ENCODE data around the gene PDSS1.

DNA sequence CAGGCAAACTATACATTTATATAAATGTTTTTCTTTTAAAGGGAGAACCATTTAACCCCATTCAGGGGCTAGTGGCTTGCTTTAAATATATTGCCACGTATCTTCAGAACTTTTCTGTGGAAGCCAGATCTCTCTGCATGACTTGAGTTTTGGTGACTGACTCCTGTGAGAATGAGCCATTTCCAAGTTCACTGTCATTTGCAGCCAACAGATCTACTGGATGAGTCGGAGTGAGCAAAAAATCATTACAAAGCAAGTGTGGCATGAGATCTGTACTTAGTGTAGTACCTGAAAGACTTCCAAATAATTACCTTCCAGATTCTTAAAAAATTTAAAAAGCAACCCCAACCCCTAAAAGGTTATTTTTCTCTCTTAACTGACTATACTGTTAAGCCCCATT, 45.6 kb downstream of the PDSS1 start:
- TF ChIP-seq EZH2 (IDR thresholded peaks at IDR 0.05; ENCODE audit: borderline replicate concordance, low read depth, low read length) (no peak), SIN3B (IDR thresholded peaks at IDR 0.05; ENCODE audit: low read depth) (no peak), ESRRA (IDR thresholded peaks at IDR 0.05; ENCODE audit: borderline replicate concordance, low read depth) (no peak), CC2D1A (IDR thresholded peaks at IDR 0.05) (no peak), HMGN3 (IDR thresholded peaks at IDR 0.05; ENCODE audit: borderline replicate concordance, extremely low read depth, insufficient read length, low read depth, low read length) (no peak), NR3C1 (CRISPR knock-in tag; IDR thresholded peaks at IDR 0.05) (no peak), ZNF561 (CRISPR knock-in tag; conservative IDR thresholded peaks at IDR 0.05) (no peak), RNF2 (IDR thresholded peaks at IDR 0.05) (no peak)
- TF ChIP-seq, protein P1, sequence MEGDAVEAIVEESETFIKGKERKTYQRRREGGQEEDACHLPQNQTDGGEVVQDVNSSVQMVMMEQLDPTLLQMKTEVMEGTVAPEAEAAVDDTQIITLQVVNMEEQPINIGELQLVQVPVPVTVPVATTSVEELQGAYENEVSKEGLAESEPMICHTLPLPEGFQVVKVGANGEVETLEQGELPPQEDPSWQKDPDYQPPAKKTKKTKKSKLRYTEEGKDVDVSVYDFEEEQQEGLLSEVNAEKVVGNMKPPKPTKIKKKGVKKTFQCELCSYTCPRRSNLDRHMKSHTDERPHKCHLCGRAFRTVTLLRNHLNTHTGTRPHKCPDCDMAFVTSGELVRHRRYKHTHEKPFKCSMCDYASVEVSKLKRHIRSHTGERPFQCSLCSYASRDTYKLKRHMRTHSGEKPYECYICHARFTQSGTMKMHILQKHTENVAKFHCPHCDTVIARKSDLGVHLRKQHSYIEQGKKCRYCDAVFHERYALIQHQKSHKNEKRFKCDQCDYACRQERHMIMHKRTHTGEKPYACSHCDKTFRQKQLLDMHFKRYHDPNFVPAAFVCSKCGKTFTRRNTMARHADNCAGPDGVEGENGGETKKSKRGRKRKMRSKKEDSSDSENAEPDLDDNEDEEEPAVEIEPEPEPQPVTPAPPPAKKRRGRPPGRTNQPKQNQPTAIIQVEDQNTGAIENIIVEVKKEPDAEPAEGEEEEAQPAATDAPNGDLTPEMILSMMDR (IDR thresholded peaks at IDR 0.05 in 2 of 3, conservative IDR thresholded peaks at IDR 0.05 in 1 of 3; ENCODE audit: insufficient read depth in 2 of 3, low read depth in 1 of 3, low read length in 3 of 3): no peak
- TF ChIP-seq, protein P2, sequence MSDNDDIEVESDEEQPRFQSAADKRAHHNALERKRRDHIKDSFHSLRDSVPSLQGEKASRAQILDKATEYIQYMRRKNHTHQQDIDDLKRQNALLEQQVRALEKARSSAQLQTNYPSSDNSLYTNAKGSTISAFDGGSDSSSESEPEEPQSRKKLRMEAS (CRISPR knock-in tag; IDR thresholded peaks at IDR 0.05): no peak
- TF ChIP-seq, protein P3, sequence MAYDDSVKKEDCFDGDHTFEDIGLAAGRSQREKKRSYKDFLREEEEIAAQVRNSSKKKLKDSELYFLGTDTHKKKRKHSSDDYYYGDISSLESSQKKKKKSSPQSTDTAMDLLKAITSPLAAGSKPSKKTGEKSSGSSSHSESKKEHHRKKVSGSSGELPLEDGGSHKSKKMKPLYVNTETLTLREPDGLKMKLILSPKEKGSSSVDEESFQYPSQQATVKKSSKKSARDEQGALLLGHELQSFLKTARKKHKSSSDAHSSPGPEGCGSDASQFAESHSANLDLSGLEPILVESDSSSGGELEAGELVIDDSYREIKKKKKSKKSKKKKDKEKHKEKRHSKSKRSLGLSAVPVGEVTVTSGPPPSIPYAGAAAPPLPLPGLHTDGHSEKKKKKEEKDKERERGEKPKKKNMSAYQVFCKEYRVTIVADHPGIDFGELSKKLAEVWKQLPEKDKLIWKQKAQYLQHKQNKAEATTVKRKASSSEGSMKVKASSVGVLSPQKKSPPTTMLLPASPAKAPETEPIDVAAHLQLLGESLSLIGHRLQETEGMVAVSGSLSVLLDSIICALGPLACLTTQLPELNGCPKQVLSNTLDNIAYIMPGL (CRISPR knock-in tag; IDR thresholded peaks at IDR 0.05): no peak
- TF ChIP-seq, protein P4, sequence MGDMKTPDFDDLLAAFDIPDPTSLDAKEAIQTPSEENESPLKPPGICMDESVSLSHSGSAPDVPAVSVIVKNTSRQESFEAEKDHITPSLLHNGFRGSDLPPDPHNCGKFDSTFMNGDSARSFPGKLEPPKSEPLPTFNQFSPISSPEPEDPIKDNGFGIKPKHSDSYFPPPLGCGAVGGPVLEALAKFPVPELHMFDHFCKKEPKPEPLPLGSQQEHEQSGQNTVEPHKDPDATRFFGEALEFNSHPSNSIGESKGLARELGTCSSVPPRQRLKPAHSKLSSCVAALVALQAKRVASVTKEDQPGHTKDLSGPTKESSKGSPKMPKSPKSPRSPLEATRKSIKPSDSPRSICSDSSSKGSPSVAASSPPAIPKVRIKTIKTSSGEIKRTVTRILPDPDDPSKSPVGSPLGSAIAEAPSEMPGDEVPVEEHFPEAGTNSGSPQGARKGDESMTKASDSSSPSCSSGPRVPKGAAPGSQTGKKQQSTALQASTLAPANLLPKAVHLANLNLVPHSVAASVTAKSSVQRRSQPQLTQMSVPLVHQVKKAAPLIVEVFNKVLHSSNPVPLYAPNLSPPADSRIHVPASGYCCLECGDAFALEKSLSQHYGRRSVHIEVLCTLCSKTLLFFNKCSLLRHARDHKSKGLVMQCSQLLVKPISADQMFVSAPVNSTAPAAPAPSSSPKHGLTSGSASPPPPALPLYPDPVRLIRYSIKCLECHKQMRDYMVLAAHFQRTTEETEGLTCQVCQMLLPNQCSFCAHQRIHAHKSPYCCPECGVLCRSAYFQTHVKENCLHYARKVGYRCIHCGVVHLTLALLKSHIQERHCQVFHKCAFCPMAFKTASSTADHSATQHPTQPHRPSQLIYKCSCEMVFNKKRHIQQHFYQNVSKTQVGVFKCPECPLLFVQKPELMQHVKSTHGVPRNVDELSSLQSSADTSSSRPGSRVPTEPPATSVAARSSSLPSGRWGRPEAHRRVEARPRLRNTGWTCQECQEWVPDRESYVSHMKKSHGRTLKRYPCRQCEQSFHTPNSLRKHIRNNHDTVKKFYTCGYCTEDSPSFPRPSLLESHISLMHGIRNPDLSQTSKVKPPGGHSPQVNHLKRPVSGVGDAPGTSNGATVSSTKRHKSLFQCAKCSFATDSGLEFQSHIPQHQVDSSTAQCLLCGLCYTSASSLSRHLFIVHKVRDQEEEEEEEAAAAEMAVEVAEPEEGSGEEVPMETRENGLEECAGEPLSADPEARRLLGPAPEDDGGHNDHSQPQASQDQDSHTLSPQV (IDR thresholded peaks at IDR 0.05): no peak

Measured in K562 (cell line).